K562 (cell line): Measurements from ENCODE around the gene OTUB2. TPM values are rescaled to one million over a fixed set of nuclear protein-coding genes. Genes with fewer than 3 reads are reported as not detected.
A peak's percentile ranks its signal among the peaks of the same experiment; 100 is the strongest.

Experiments
- BRD9 ChIP-seq: fragments of 450-650 bp; IDR thresholded peaks from 2 replicates; pipeline ENCODE4 v1.6.1; 2018; ENCODE audit warnings: low read depth; ENCODE audit not compliant: partially characterized antibody
- E2F6 ChIP-seq, 2 experiments: IDR thresholded peaks; 2 replicates each; pipeline ENCODE4 v1.6.1; 2011; ENCODE audit warnings: borderline replicate concordance in 1 of 2, control low read depth in 1 of 2, low read depth in 1 of 2, low read length in 1 of 2, mild to moderate bottlenecking in 1 of 2, mixed read lengths in 1 of 2, moderate library complexity in 1 of 2; ENCODE audit not compliant: insufficient read depth in 1 of 2, insufficient read length in 1 of 2, poor library complexity in 1 of 2, severe bottlenecking in 1 of 2; ENCODE audit errors: extremely low read depth in 1 of 2
- ELK1 ChIP-seq: sonication (generic); formaldehyde crosslinking; IDR thresholded peaks from 2 replicates; pipeline ENCODE4 v1.8.1; 2022; ENCODE audit warnings: missing genetic modification reagents
- ETV5 ChIP-seq: sonication (generic); formaldehyde crosslinking; IDR thresholded peaks from 2 replicates; pipeline ENCODE4 v1.4.0; 2020; ENCODE audit warnings: low read depth, mild to moderate bottlenecking, missing genetic modification reagents
- HNRNPK ChIP-seq: fragments of 200-400 bp; formaldehyde crosslinking; IDR thresholded peaks from one replicate; pipeline ENCODE4 v1.6.1; 2018; ENCODE audit warnings: mild to moderate bottlenecking, low read depth, low read length; ENCODE audit not compliant: poor library complexity, severe bottlenecking
- MYNN ChIP-seq, 2 experiments: sonication (generic); formaldehyde crosslinking in 1 of 2; IDR thresholded peaks; 2 replicates each; pipeline versions ENCODE4 v1.5.0 to v1.6.1; 2016 to 2020; ENCODE audit warnings: antibody characterized with exemption in 1 of 2, missing genetic modification reagents in 1 of 2
- POLR2AphosphoS2 ChIP-seq: IDR thresholded peaks from 2 replicates; pipeline ENCODE4 v1.6.1; 2012; ENCODE audit warnings: low read length, improper control_type of control experiment
- SP1 ChIP-seq: sonication (generic); formaldehyde crosslinking; IDR thresholded peaks from 2 replicates; pipeline ENCODE4 v1.8.1; 2022; ENCODE audit warnings: mild to moderate bottlenecking, missing genetic modification reagents
- XRCC3 ChIP-seq: fragments of 450-650 bp; IDR thresholded peaks from 2 replicates; pipeline ENCODE4 v1.6.1; 2017; ENCODE audit warnings: mild to moderate bottlenecking, moderate library complexity
- ZNF197 ChIP-seq: fragments of 200-800 bp; sonication (Bioruptor generic); IDR thresholded peaks from 2 replicates; pipeline ENCODE4 v1.6.1; 2016; ENCODE audit warnings: low read depth, missing genetic modification characterization, missing compliant biosample characterization
- ZNF23 ChIP-seq: fragments of 250-450 bp; sonication (Bioruptor Pico); IDR thresholded peaks from 2 replicates; pipeline ENCODE4 v1.4.0; 2020; ENCODE audit warnings: mild to moderate bottlenecking
- ZNF263 ChIP-seq: sonication (generic); formaldehyde crosslinking; IDR thresholded peaks from 2 replicates; pipeline ENCODE4 v1.8.0; 2022; ENCODE audit warnings: mild to moderate bottlenecking, missing genetic modification reagents, borderline replicate concordance
- ZZZ3 ChIP-seq: fragments of 450-650 bp; IDR thresholded peaks from 2 replicates; pipeline ENCODE4 v1.6.1; 2016; ENCODE audit warnings: antibody characterized with exemption, mild to moderate bottlenecking, moderate library complexity
- polyA plus RNA-seq, 8 experiments: library from polyadenylated mRNA; depleted of rRNA in 4 of 8; stranded (reverse) in 5 of 8; unstranded in 3 of 8; fragments of >200 nt; fragmentation: Nextera tagmentation in 2 of 8; fragmentation: Illumina TruSeq in 1 of 8; extraction: Ambion mirVana in 2 of 8; extraction: Trizol in 1 of 8; gene quantifications; 2 replicates each; pipeline versions ENCODE4 v1.2.1 to v1.2.3, GENCODE V29; 2011 to 2014; ENCODE audit warnings: inconsistent platforms in 1 of 8, missing spikeins in 1 of 8
- total RNA-seq, 7 experiments: library from RNA; depleted of rRNA in 6 of 7; stranded (reverse); fragments of >200 nt in 6 of 7; fragmentation: Illumina TruSeq in 2 of 7; extraction: Trizol in 2 of 7; gene quantifications; 2 replicates each; pipeline versions ENCODE4 v1.2.1 to v1.2.3, GENCODE V29; 2011 to 2021; ENCODE audit warnings: low replicate concordance in 1 of 7
- TF ChIP-seq, protein P1 (sequence below): sonication (generic); formaldehyde crosslinking; IDR thresholded peaks from 2 replicates; pipeline ENCODE4 v1.8.1; 2023; ENCODE audit warnings: mild to moderate bottlenecking, missing genetic modification reagents
- TF ChIP-seq, protein P2 (sequence below): fragments of 250-450 bp; sonication (Bioruptor Pico); IDR thresholded peaks from 2 replicates; pipeline ENCODE4 v1.5.0; 2021
- TF ChIP-seq, protein P3 (sequence below): fragments of 250-450 bp; sonication (Bioruptor Pico); IDR thresholded peaks from 2 replicates; pipeline ENCODE4 v1.4.0; 2020
- TF ChIP-seq, protein P4 (sequence below): fragments of 450-650 bp; formaldehyde crosslinking; IDR thresholded peaks from 2 replicates; pipeline ENCODE4 v1.4.0; 2022; ENCODE audit warnings: mild to moderate bottlenecking, moderate library complexity

Gene OTUB2
- total and polyA plus RNA-seq, 9 of the 15 experiments (the other 6 are each of a cell fraction or from before 2014, with no cell fraction given), result 0.01 to 0.31 (median 0.11) TPM

- TF ChIP-seq, protein P1, sequence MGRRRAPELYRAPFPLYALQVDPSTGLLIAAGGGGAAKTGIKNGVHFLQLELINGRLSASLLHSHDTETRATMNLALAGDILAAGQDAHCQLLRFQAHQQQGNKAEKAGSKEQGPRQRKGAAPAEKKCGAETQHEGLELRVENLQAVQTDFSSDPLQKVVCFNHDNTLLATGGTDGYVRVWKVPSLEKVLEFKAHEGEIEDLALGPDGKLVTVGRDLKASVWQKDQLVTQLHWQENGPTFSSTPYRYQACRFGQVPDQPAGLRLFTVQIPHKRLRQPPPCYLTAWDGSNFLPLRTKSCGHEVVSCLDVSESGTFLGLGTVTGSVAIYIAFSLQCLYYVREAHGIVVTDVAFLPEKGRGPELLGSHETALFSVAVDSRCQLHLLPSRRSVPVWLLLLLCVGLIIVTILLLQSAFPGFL (CRISPR knock-in tag), result no peak
- TF ChIP-seq ETV5 (CRISPR knock-in tag), result no peak
- no peak for TF ChIP-seq ZNF263 (CRISPR knock-in tag)
- TF ChIP-seq, protein P2, sequence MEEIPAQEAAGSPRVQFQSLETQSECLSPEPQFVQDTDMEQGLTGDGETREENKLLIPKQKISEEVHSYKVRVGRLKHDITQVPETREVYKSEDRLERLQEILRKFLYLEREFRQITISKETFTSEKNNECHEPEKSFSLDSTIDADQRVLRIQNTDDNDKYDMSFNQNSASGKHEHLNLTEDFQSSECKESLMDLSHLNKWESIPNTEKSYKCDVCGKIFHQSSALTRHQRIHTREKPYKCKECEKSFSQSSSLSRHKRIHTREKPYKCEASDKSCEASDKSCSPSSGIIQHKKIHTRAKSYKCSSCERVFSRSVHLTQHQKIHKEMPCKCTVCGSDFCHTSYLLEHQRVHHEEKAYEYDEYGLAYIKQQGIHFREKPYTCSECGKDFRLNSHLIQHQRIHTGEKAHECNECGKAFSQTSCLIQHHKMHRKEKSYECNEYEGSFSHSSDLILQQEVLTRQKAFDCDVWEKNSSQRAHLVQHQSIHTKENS, result no peak
- no peak for TF ChIP-seq MYNN (IDR thresholded peaks at IDR 0.05)
- no peak for TF ChIP-seq MYNN (CRISPR knock-in tag; IDR thresholded peaks at IDR 0.05)
- TF ChIP-seq E2F6 (IDR thresholded peaks at IDR 0.05; ENCODE audit: borderline replicate concordance in 1 of 2, extremely low read depth in 1 of 2, insufficient read depth in 1 of 2, insufficient read length in 1 of 2, low read depth in 1 of 2, low read length in 1 of 2, poor library complexity in 1 of 2, severe bottlenecking in 1 of 2), result peak; percentile 27 to 53
- TF ChIP-seq BRD9, result no peak
- TF ChIP-seq HNRNPK, result no peak
- no peak for TF ChIP-seq ZZZ3
- TF ChIP-seq XRCC3, result no peak
- TF ChIP-seq, protein P3, sequence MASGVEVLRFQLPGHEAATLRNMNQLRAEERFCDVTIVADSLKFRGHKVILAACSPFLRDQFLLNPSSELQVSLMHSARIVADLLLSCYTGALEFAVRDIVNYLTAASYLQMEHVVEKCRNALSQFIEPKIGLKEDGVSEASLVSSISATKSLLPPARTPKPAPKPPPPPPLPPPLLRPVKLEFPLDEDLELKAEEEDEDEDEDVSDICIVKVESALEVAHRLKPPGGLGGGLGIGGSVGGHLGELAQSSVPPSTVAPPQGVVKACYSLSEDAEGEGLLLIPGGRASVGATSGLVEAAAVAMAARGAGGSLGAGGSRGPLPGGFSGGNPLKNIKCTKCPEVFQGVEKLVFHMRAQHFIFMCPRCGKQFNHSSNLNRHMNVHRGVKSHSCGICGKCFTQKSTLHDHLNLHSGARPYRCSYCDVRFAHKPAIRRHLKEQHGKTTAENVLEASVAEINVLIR, result peak; percentile 62; the same call in 1 of the 2 replicates
- TF ChIP-seq POLR2AphosphoS2, result no peak
- TF ChIP-seq SP1 (CRISPR knock-in tag), result peak; percentile 84
- TF ChIP-seq, protein P4, sequence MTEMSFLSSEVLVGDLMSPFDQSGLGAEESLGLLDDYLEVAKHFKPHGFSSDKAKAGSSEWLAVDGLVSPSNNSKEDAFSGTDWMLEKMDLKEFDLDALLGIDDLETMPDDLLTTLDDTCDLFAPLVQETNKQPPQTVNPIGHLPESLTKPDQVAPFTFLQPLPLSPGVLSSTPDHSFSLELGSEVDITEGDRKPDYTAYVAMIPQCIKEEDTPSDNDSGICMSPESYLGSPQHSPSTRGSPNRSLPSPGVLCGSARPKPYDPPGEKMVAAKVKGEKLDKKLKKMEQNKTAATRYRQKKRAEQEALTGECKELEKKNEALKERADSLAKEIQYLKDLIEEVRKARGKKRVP (CRISPR knock-in tag), result no peak
- no peak for TF ChIP-seq ZNF197 (CRISPR knock-in tag)
- no peak for TF ChIP-seq ZNF23 (CRISPR knock-in tag)
- no peak for TF ChIP-seq ELK1 (CRISPR knock-in tag)
These were observed at the start of gene OTUB2 (continued) for GRCh38 chr14:94026173-94026888.
